ENCODE results near the gene MAPK10. TPM values are rescaled to one million over a fixed set of nuclear protein-coding genes. Genes with fewer than 3 reads are reported as not detected.

MAPK10 gene
- total RNA-seq, 4 donors from 2014 or later: 8.3 to 40.9 (median 23.3) TPM

- Histone ChIP-seq H3K36me3 (no peaks in the 10 kb centered on the region), H3K27ac (no peak overlapping the region), H3K9me3 (no peaks in the 10 kb centered on the region), H3K27me3 (no peaks in the 10 kb centered on the region), H3K4me3 (no peak overlapping the region), H3K4me1 (no peaks in the 10 kb centered on the region)
- no peak for ATAC-seq
- no peak for TF ChIP-seq EP300 (IDR thresholded peaks at IDR 0.05)
- no peak for TF ChIP-seq POLR2A (IDR thresholded peaks at IDR 0.05)
- TF ChIP-seq CTCF (IDR thresholded peaks at IDR 0.05): no peak
- TF ChIP-seq POLR2AphosphoS5 (IDR thresholded peaks at IDR 0.05): no peak
Observed at GRCh38 chr4:86101410-86101809, 258.4 kb downstream of the MAPK10 start.

GRCh38 chr4:86100539-86101215, 259.2 kb downstream of the MAPK10 start:
- H3K4me3 ChIP-seq: no peak overlapping the region
- H3K4me1 ChIP-seq: no peaks in the 10 kb centered on the region
- 76 to 81% methylated on average over 6 to 7 of the region's 7 CpGs for WGBS, 2 donors (ENCODE audit: low coverage in 1 of 2)
- no peak for TF ChIP-seq POLR2AphosphoS5 (IDR thresholded peaks at IDR 0.05)
- TF ChIP-seq CTCF (IDR thresholded peaks at IDR 0.05): no peak
- no peak for TF ChIP-seq EP300 (IDR thresholded peaks at IDR 0.05)
- TF ChIP-seq POLR2A (IDR thresholded peaks at IDR 0.05): no peak
- no peak overlapping the region for H3K27ac ChIP-seq
- ATAC-seq: no peak
- H3K36me3 ChIP-seq: no peaks in the 10 kb centered on the region
- no peaks in the 10 kb centered on the region for H3K27me3 ChIP-seq
- H3K9me3 ChIP-seq: no peaks in the 10 kb centered on the region

DNA sequence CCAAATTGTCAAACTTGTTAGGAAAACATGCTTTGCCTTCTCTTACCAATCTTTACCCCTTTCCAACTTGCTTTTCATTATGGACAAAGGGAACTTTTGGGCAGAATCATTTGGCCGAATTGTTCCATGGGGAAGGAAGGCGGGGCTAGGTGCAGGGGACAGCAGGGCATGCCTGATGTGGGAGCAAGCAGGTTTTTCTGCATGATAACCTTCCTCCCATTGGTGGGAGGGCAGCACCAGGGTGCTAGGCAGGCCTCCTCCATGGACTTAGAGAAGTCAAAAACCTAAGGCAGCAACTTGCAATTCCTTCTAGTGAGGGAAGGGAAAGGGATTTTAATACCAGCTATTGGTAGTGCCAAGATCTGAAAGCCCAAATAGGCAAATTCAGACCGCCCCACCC, 260.5 kb downstream of the MAPK10 start:
- no peaks in the 10 kb centered on the region for H3K4me1 ChIP-seq
- H3K36me3 ChIP-seq: no peaks in the 10 kb centered on the region
- H3K27ac ChIP-seq: no peak overlapping the region
- ATAC-seq: no peak
- WGBS, 2 donors (ENCODE audit: low coverage in 1 of 2): 91 to 100% methylated on average over 1 to 2 of the region's 3 CpGs
- TF ChIP-seq POLR2AphosphoS5 (IDR thresholded peaks at IDR 0.05): no peak
- no peak for TF ChIP-seq POLR2A (IDR thresholded peaks at IDR 0.05)
- TF ChIP-seq EP300 (IDR thresholded peaks at IDR 0.05): no peak
- no peak for TF ChIP-seq CTCF (IDR thresholded peaks at IDR 0.05)
- no peaks in the 10 kb centered on the region for H3K27me3 ChIP-seq
- no peak overlapping the region for H3K4me3 ChIP-seq
- no peaks in the 10 kb centered on the region for H3K9me3 ChIP-seq

GRCh38 chr4:86098691-86099090, 261.2 kb downstream of the MAPK10 start:
- Histone ChIP-seq H3K36me3 (no peaks in the 10 kb centered on the region), H3K27ac (no peak overlapping the region), H3K4me1 (no peaks in the 10 kb centered on the region), H3K27me3 (no peaks in the 10 kb centered on the region), H3K4me3 (no peak overlapping the region), H3K9me3 (no peaks in the 10 kb centered on the region)
- ATAC-seq: no peak
- TF ChIP-seq POLR2AphosphoS5 (IDR thresholded peaks at IDR 0.05): no peak
- TF ChIP-seq CTCF (IDR thresholded peaks at IDR 0.05): no peak
- WGBS, 2 donors (ENCODE audit: low coverage in 1 of 2): 57 to 87% methylated on average over 3 of the region's 3 CpGs

GRCh38 chr4:86096373-86096772, 263.5 kb downstream of the MAPK10 start:
- Histone ChIP-seq H3K4me3 (no peak overlapping the region), H3K9me3 (no peaks in the 10 kb centered on the region), H3K4me1 (no peaks in the 10 kb centered on the region), H3K27ac (no peak overlapping the region), H3K27me3 (no peaks in the 10 kb centered on the region), H3K36me3 (no peaks in the 10 kb centered on the region)
- no peak for TF ChIP-seq POLR2A (IDR thresholded peaks at IDR 0.05)
- TF ChIP-seq CTCF (IDR thresholded peaks at IDR 0.05): no peak
- no peak for TF ChIP-seq EP300 (IDR thresholded peaks at IDR 0.05)
- TF ChIP-seq POLR2AphosphoS5 (IDR thresholded peaks at IDR 0.05): no peak
- 88 to 94% methylated on average over 2 of the region's 2 CpGs for WGBS, 2 donors (ENCODE audit: low coverage in 1 of 2)
- ATAC-seq: no peak
